Hepatocyte (in vitro differentiated cells): Measurements from ENCODE around the gene SLC22A23. TPM values are rescaled to one million over a fixed set of nuclear protein-coding genes. Genes with fewer than 3 reads are reported as not detected.
A peak's percentile ranks its signal among the peaks of the same experiment; 100 is the strongest.

Experiments used
- DNase-seq: peaks from one replicate; pipeline ENCODE4 v3.0.0-alpha.2; 2016; ENCODE audit warnings: low spot score
- H2AFZ ChIP-seq: fragments of 200-600 bp; sonication (generic); 2 replicates; pipeline ENCODE4 v1.6.0; 2016; ENCODE audit warnings: antibody characterized with exemption, mild to moderate bottlenecking
- H3K27ac ChIP-seq: fragments of 200-600 bp; sonication (generic); 2 replicates; pipeline ENCODE4 v1.5.1; 2016; ENCODE audit warnings: mild to moderate bottlenecking
- H3K27me3 ChIP-seq: fragments of 200-600 bp; sonication (generic); 2 replicates; pipeline ENCODE4 v1.6.1; 2016
- H3K36me3 ChIP-seq: fragments of 200-600 bp; sonication (generic); replicated peaks from 2 replicates; pipeline ENCODE4 v1.5.1; 2016; ENCODE audit warnings: low read depth; ENCODE audit not compliant: insufficient read depth
- H3K4me1 ChIP-seq: fragments of 200-600 bp; sonication (generic); 2 replicates; pipeline ENCODE4 v1.5.1; 2016; ENCODE audit warnings: mild to moderate bottlenecking, moderate library complexity; ENCODE audit not compliant: insufficient read depth
- H3K4me2 ChIP-seq: fragments of 200-600 bp; sonication (generic); 2 replicates; pipeline ENCODE4 v1.6.0; 2016
- H3K4me3 ChIP-seq: fragments of 200-600 bp; sonication (generic); 2 replicates; pipeline ENCODE4 v1.5.1; 2016; ENCODE audit warnings: mild to moderate bottlenecking
- H3K79me2 ChIP-seq: fragments of 200-600 bp; sonication (generic); 2 replicates; pipeline ENCODE4 v1.6.0; 2017; ENCODE audit warnings: mild to moderate bottlenecking
- H3K9me2 ChIP-seq: fragments of 200-600 bp; sonication (generic); replicated peaks from 2 replicates; pipeline ENCODE4 v1.6.0; 2017; ENCODE audit warnings: mild to moderate bottlenecking; ENCODE audit not compliant: insufficient read depth
- H3K9me3 ChIP-seq: fragments of 200-600 bp; sonication (generic); 2 replicates; pipeline ENCODE4 v1.5.1; 2016; ENCODE audit warnings: low read depth, mild to moderate bottlenecking
- H4K20me1 ChIP-seq: fragments of 200-600 bp; sonication (generic); 2 replicates; pipeline ENCODE4 v1.6.0; 2016; ENCODE audit warnings: mild to moderate bottlenecking; ENCODE audit not compliant: insufficient read depth, poor library complexity, severe bottlenecking
- EZH2 ChIP-seq: fragments of 200-600 bp; sonication (generic); IDR thresholded peaks from 2 replicates; pipeline ENCODE4 v1.6.1; 2016; ENCODE audit warnings: antibody characterized with exemption, mild to moderate bottlenecking, borderline replicate concordance
- EZH2phosphoT487 ChIP-seq: fragments of 200-600 bp; sonication (generic); IDR thresholded peaks from one replicate; pipeline ENCODE4 v1.6.1; 2018; ENCODE audit warnings: antibody characterized with exemption, mild to moderate bottlenecking, low read depth, moderate library complexity; ENCODE audit not compliant: unreplicated experiment, severe bottlenecking
- WGBS: methylation state at CpG from one replicate; pipeline ENCODE4 v1.1.6; 2016; ENCODE audit warnings: low lambda C conversion rate; ENCODE audit errors: missing lambda C conversion rate; 5-methylcytosine and 5-hydroxymethylcytosine counted together
- polyA plus RNA-seq: library from polyadenylated mRNA; unstranded; fragments of >200 nt; fragmentation: Nextera tagmentation; extraction: Ambion mirVana; gene quantifications from 2 replicates; pipeline ENCODE4 v1.2.1, GENCODE V29; 2016
- total RNA-seq: library from RNA; depleted of rRNA; stranded (reverse); fragments of >200 nt; gene quantifications from 2 replicates; pipeline ENCODE4 v1.2.3, GENCODE V29; 2014
- TF ChIP-seq, protein P1 (sequence below): fragments of 200-600 bp; sonication (generic); IDR thresholded peaks from 2 replicates; pipeline ENCODE4 v1.5.1; 2016; ENCODE audit warnings: antibody characterized with exemption, mild to moderate bottlenecking; ENCODE audit not compliant: poor library complexity

SLC22A23 gene
- total and polyA plus RNA-seq, 2 experiments from 2014 or later = 14.3 to 14.8 TPM

DNA sequence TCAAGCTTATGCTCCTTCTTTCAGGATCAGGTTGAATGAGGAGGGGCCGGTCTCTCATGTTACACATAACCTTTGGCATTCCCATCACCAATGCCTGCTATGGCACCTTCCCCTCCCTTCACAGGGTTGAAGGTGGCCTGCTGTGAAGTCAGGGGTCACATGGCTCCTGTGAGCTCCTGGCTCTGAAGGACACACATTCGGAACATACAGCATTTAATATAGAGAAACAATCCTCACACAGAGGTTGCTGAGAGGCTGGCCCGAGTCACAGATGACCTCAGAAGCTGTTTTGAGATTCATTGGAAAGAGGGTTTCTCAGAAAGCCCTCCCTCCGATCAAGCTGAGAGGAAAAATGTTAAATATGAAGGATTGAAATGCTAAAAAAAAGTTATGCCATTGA is 116.0 kb downstream of the SLC22A23 start:
- Histone ChIP-seq H3K4me3 (no peak overlapping the region), H3K9me3 (no peaks in the 10 kb centered on the region), H3K79me2 (peaks cover 3% of the 10 kb centered on the region), H3K27ac (peak overlapping the region; percentile 49), H4K20me1 (no peaks in the 10 kb centered on the region), H2AFZ (no peak overlapping the region), H3K36me3 (no peaks in the 10 kb centered on the region), H3K4me2 (no peak overlapping the region), H3K9me2 (no peaks in the 10 kb centered on the region), H3K27me3 (no peaks in the 10 kb centered on the region), H3K4me1 (peaks cover 26% of the 10 kb centered on the region)
- TF ChIP-seq, protein P1, sequence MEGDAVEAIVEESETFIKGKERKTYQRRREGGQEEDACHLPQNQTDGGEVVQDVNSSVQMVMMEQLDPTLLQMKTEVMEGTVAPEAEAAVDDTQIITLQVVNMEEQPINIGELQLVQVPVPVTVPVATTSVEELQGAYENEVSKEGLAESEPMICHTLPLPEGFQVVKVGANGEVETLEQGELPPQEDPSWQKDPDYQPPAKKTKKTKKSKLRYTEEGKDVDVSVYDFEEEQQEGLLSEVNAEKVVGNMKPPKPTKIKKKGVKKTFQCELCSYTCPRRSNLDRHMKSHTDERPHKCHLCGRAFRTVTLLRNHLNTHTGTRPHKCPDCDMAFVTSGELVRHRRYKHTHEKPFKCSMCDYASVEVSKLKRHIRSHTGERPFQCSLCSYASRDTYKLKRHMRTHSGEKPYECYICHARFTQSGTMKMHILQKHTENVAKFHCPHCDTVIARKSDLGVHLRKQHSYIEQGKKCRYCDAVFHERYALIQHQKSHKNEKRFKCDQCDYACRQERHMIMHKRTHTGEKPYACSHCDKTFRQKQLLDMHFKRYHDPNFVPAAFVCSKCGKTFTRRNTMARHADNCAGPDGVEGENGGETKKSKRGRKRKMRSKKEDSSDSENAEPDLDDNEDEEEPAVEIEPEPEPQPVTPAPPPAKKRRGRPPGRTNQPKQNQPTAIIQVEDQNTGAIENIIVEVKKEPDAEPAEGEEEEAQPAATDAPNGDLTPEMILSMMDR = no peak
- TF ChIP-seq EZH2 (no peak), EZH2phosphoT487 (no peak)
- DNase-seq = no peak
- 57% methylated on average over 4 of the region's 4 CpGs for WGBS

DNA sequence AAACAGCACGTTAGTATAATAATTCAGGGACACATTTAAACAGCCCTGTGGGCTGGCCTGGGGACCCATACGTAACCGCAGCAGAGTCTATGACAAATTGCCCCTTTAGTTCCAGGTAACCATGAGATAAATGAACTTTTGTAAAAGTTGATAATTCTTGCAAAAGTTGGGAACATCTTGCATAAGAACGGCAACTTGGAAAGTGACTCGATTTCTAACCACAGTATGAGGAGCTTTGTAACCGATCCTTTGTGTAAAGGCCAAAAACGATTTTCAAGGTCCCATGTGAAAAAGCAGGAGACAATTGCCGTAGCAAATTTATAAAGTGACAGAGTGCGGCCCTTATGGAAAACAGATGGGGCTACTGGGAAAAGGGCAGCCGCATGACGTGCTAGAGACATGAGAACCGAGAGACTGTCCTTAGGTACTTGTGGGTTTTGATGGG is 116.5 kb downstream of the SLC22A23 start:
- Histone ChIP-seq H3K4me2 (peak overlapping the region; percentile 18), H3K27ac (no peak overlapping the region), H3K4me3 (no peak overlapping the region), H3K79me2 (peaks cover 3% of the 10 kb centered on the region), H3K36me3 (no peaks in the 10 kb centered on the region), H2AFZ (no peak overlapping the region), H4K20me1 (no peaks in the 10 kb centered on the region), H3K9me2 (no peaks in the 10 kb centered on the region), H3K9me3 (no peaks in the 10 kb centered on the region), H3K27me3 (no peaks in the 10 kb centered on the region), H3K4me1 (peaks cover 26% of the 10 kb centered on the region)
- no peak for DNase-seq
- TF ChIP-seq, protein P1 = no peak
- peak; percentile 83 for TF ChIP-seq EZH2phosphoT487
- no peak for TF ChIP-seq EZH2
- WGBS = 56% methylated on average over 12 of the region's 12 CpGs

DNA sequence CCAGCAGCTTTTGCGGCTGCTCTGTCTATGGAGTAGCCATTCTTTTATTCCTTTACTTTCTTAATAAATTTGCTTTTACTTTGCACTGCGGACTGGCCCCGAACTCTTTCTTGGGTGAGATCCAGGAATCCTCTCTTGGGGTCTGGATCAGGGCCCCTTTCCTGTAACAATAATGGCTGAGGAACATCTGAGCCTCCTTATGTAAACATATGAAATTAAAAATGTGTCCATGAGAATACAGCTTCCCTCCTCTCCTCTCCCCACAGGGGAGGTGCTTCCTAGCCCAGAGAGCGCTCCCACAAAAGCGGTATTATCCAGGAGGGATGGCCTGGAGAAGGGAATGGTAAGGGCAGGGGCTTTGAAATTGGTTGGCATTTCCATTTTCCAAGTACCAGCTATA is 117.0 kb downstream of the SLC22A23 start:
- H4K20me1 ChIP-seq = no peaks in the 10 kb centered on the region
- H3K9me3 ChIP-seq = no peaks in the 10 kb centered on the region
- no peaks in the 10 kb centered on the region for H3K9me2 ChIP-seq
- no peak overlapping the region for H3K4me3 ChIP-seq
- no peak overlapping the region for H3K27ac ChIP-seq
- peak overlapping the region; percentile 18 for H3K4me2 ChIP-seq
- H3K36me3 ChIP-seq = no peaks in the 10 kb centered on the region
- H3K27me3 ChIP-seq = no peaks in the 10 kb centered on the region
- no peak for DNase-seq
- TF ChIP-seq, protein P1 = no peak
- TF ChIP-seq EZH2phosphoT487 = no peak
- TF ChIP-seq EZH2 = no peak
- no peak overlapping the region for H2AFZ ChIP-seq
- H3K79me2 ChIP-seq = peaks cover 3% of the 10 kb centered on the region
- 66% methylated on average over 5 of the region's 5 CpGs for WGBS
- peaks cover 27% of the 10 kb centered on the region for H3K4me1 ChIP-seq
